ENCODE measurements around the gene RACK1.

- TF ChIP-seq SUZ12 (IDR thresholded peaks at IDR 0.05; ENCODE audit: extremely low read depth, insufficient read depth, insufficient read length) (no peak), YY1 (IDR thresholded peaks at IDR 0.05; ENCODE audit: insufficient read depth, insufficient read length) (peak; percentile 59)
Observed at GRCh38 chr5:181191526-181192336, 52.0 kb downstream of the RACK1 start.
